CD4-positive, alpha-beta T cell treated with Interleukin-17A for 1 hour (primary cell): ENCODE results near the gene PRXL2B.

Source experiments
- DNase-seq: peaks from one replicate; pipeline ENCODE4 v3.0.0-alpha.2; 2020

Gene PRXL2B

GRCh38 chr1:2587860-2588571 is 1.4 kb downstream of the PRXL2B start:
- DNase-seq, result no peak

GRCh38 chr1:2588661-2589430 is 2.3 kb downstream of the PRXL2B start:
- DNase-seq, result no peak

GRCh38 chr1:2589431-2590232 is 3.1 kb downstream of the PRXL2B start:
- no peak for DNase-seq

GRCh38 chr1:2590233-2591141 is 3.9 kb downstream of the PRXL2B start:
- no peak for DNase-seq

GRCh38 chr1:2591233-2591580 is 4.6 kb downstream of the PRXL2B start:
- DNase-seq, result no peak

- no peak for DNase-seq
Measured at GRCh38 chr1:2591581-2592261, 5.1 kb downstream of the PRXL2B start.

- DNase-seq, result no peak
Measured at GRCh38 chr1:2592672-2593071, 6.1 kb downstream of the PRXL2B start.

- no peak for DNase-seq
Measured at GRCh38 chr1:2593251-2593878, 6.8 kb downstream of the PRXL2B start.

- DNase-seq, result no peak
Measured at GRCh38 chr1:2594001-2594640, 7.5 kb downstream of the PRXL2B start.

GRCh38 chr1:2594641-2595131 is 8.1 kb downstream of the PRXL2B start:
- no peak for DNase-seq

GRCh38 chr1:2595261-2595811 is 8.8 kb downstream of the PRXL2B start:
- DNase-seq, result no peak

- DNase-seq, result no peak
Measured at GRCh38 chr1:2595812-2596529, 9.4 kb downstream of the PRXL2B start.

GRCh38 chr1:2596530-2597333 is 10.2 kb downstream of the PRXL2B start:
- no peak for DNase-seq

GRCh38 chr1:2597441-2598328 is 11.1 kb downstream of the PRXL2B start:
- DNase-seq, result no peak

- DNase-seq, result no peak
Measured at GRCh38 chr1:2598329-2598931, 11.9 kb downstream of the PRXL2B start.

- DNase-seq, result no peak
Measured at GRCh38 chr1:2601721-2602303, 15.2 kb downstream of the PRXL2B start.

- no peak for DNase-seq
Measured at GRCh38 chr1:2602311-2602835, 15.8 kb downstream of the PRXL2B start.
